Thyroid gland (tissue), 4 donors: Measurements from ENCODE around the gene ACSS1. TPM values are rescaled to one million over a fixed set of nuclear protein-coding genes. Genes with fewer than 3 reads are reported as not detected.

Experiments
- DNase-seq, 2 donors: peaks; one replicate each; pipeline ENCODE4 v3.0.0-alpha.2; 2019
- H3K27ac ChIP-seq, 3 donors: fragments of 200-600 bp; sonication (generic); 1 replicate in 2 of 3; 2 replicates in 1 of 3; pipeline ENCODE4 v1.5.1; 2016 to 2019; ENCODE audit warnings: mild to moderate bottlenecking in 1 of 3, moderate library complexity in 1 of 3
- H3K27me3 ChIP-seq: fragments of 200-600 bp; sonication (generic); one replicate; pipeline ENCODE4 v1.5.1; 2019
- H3K36me3 ChIP-seq, 2 donors: fragments of 200-600 bp; sonication (generic); one replicate each; pipeline ENCODE4 v1.5.1; 2016 to 2019
- H3K4me1 ChIP-seq, 2 donors: fragments of 200-600 bp; sonication (generic); one replicate each; pipeline ENCODE4 v1.5.1; 2017 to 2019
- H3K4me3 ChIP-seq, 3 donors: fragments of 200-600 bp; sonication (generic); replicated peaks in 1 of 3; 1 replicate in 2 of 3; 2 replicates in 1 of 3; pipeline ENCODE4 v1.5.1; 2016; ENCODE audit warnings: mild to moderate bottlenecking in 1 of 3
- H3K9me3 ChIP-seq: fragments of 200-600 bp; sonication (generic); one replicate; pipeline ENCODE4 v1.5.1; 2017
- CTCF ChIP-seq, 6 experiments: fragments of 200-600 bp in 3 of 6; fragments of 450-650 bp in 3 of 6; sonication (generic) in 3 of 6; IDR thresholded peaks; one replicate each; pipeline ENCODE4 v1.5.1; 2016 to 2019; ENCODE audit warnings: antibody characterized with exemption in 6 of 6, mild to moderate bottlenecking in 2 of 6, inconsistent platforms in 1 of 6, moderate library complexity in 1 of 6
- POLR2A ChIP-seq, 2 donors: fragments of 450-650 bp; IDR thresholded peaks; one replicate each; pipeline ENCODE4 v1.6.1; 2017; ENCODE audit warnings: antibody characterized with exemption in 2 of 2, mild to moderate bottlenecking in 2 of 2, moderate library complexity in 1 of 2
- WGBS, 2 donors: methylation state at CpG; one replicate each; pipeline ENCODE4 v1.1.5; 2017; 5-methylcytosine and 5-hydroxymethylcytosine counted together
- intact Hi-C: fragments of 100-400 bp; cut with DNase I; formaldehyde crosslinking; loops from one replicate; pipeline ENCODE4 v1.15.1; 2023
- total RNA-seq, 4 donors: library from RNA; depleted of rRNA; stranded (reverse); fragments of >200 nt; gene quantifications; one replicate each; pipeline ENCODE4 v1.2.3, GENCODE V29; 2016

ACSS1 gene
- total RNA-seq, 4 donors from 2014 or later = 45.8 to 57.4 (median 52.1) TPM

GRCh38 chr20:25079171-25079570 is 21.2 kb upstream of the ACSS1 start:
- Histone ChIP-seq H3K9me3 (no peaks in the 10 kb centered on the region), H3K4me3 (no peak overlapping the region), H3K27ac (no peak overlapping the region), H3K27me3 (peaks cover 29% of the 10 kb centered on the region), H3K4me1 (peaks cover 16 to 29% of the 10 kb centered on the region in 2 donors), H3K36me3 (no peaks in the 10 kb centered on the region)
- DNase-seq = no peak
- 72 to 89% methylated on average over 4 of the region's 4 CpGs for WGBS, 2 donors
- no peak for TF ChIP-seq POLR2A (IDR thresholded peaks at IDR 0.05)
- TF ChIP-seq CTCF (IDR thresholded peaks at IDR 0.05) = no peak
- intact Hi-C loops = loop anchor here (10.0 kb wide), 1 partner anchor 326 kb away; the partner anchor contains the start of gene GINS1

GRCh38 chr20:25078662-25079061 is 20.7 kb upstream of the ACSS1 start:
- intact Hi-C loops = loop anchor here (10.0 kb wide), 1 partner anchor 326 kb away; the partner anchor contains the start of gene GINS1
- peaks cover 25% of the 10 kb centered on the region for H3K27me3 ChIP-seq
- peaks cover 11 to 24% of the 10 kb centered on the region in 2 donors for H3K4me1 ChIP-seq
- TF ChIP-seq CTCF (IDR thresholded peaks at IDR 0.05) (no peak), POLR2A (IDR thresholded peaks at IDR 0.05) (no peak)
- no peak overlapping the region for H3K27ac ChIP-seq
- no peak overlapping the region for H3K4me3 ChIP-seq
- no peaks in the 10 kb centered on the region for H3K9me3 ChIP-seq
- no peaks in the 10 kb centered on the region for H3K36me3 ChIP-seq
- DNase-seq = no peak
- 73 to 83% methylated on average over 8 of the region's 8 CpGs for WGBS, 2 donors

GRCh38 chr20:25077610-25078169 is 19.8 kb upstream of the ACSS1 start:
- WGBS, 2 donors = 2 to 9% methylated on average over 6 to 20 of the region's 38 CpGs
- TF ChIP-seq CTCF (IDR thresholded peaks at IDR 0.05) (no peak), POLR2A (IDR thresholded peaks at IDR 0.05) (no peak)
- H3K27ac ChIP-seq = no peak overlapping the region
- DNase-seq = peak in 1 of 2 donors; percentile 31
- no peak overlapping the region for H3K4me3 ChIP-seq
- no peaks in the 10 kb centered on the region for H3K36me3 ChIP-seq
- H3K4me1 ChIP-seq = peaks cover 11 to 18% of the 10 kb centered on the region in 2 donors
- no peaks in the 10 kb centered on the region for H3K9me3 ChIP-seq
- intact Hi-C loops = loop anchor here (10.0 kb wide), 1 partner anchor 327 kb away; the partner anchor contains the start of gene GINS1
- H3K27me3 ChIP-seq = peaks cover 19% of the 10 kb centered on the region

GRCh38 chr20:25076731-25077609 is 19.0 kb upstream of the ACSS1 start:
- TF ChIP-seq CTCF (IDR thresholded peaks at IDR 0.05) = peak in 2 of 6 experiments; percentile 19 to 27
- TF ChIP-seq POLR2A (IDR thresholded peaks at IDR 0.05) = no peak
- intact Hi-C loops = loop anchor here (10.0 kb wide), 1 partner anchor 328 kb away; the partner anchor contains the start of gene GINS1
- whole genome bisulfite sequencing, 2 donors = 42% methylated on average over 14 of the region's 14 CpGs
- peaks cover 11 to 17% of the 10 kb centered on the region in 2 donors for H3K4me1 ChIP-seq
- no peaks in the 10 kb centered on the region for H3K9me3 ChIP-seq
- peaks cover 17% of the 10 kb centered on the region for H3K27me3 ChIP-seq
- H3K27ac ChIP-seq = no peak overlapping the region
- no peaks in the 10 kb centered on the region for H3K36me3 ChIP-seq
- no peak overlapping the region for H3K4me3 ChIP-seq
- peak in 1 of 2 donors; percentile 40 for DNase-seq
